ENCODE data around the gene GRIK1.

GRIK1 gene

DNA sequence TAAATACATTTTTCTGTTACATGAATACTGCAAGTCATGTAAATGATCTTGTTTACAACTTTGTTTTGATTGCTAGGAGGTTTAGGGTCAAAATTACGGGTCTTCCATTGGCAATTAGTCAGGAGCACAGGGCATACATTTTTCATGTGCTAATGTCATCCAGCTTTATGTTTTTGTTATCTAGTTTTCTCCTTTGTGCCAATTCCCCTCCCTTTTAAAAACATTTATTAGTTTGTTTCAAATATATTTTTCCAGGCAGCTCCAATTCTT is 280.9 kb downstream of the GRIK1 start:
- no peak overlapping the region for H3K4me3 ChIP-seq (ENCODE audit: low read depth, low read length, poor library complexity, severe bottlenecking)
- no peaks in the 10 kb centered on the region for H3K4me1 ChIP-seq (ENCODE audit: insufficient read depth, low read length, severe bottlenecking)
- no peak overlapping the region for H3K27ac ChIP-seq (ENCODE audit: low read depth, low read length, poor library complexity, severe bottlenecking)
- no peak for TF ChIP-seq CTCF (IDR thresholded peaks at IDR 0.05; ENCODE audit: low read length)
- TF ChIP-seq EZH2 (IDR thresholded peaks at IDR 0.05; ENCODE audit: borderline replicate concordance, low read length) = no peak
- H3F3A ChIP-seq (ENCODE audit: insufficient read depth, low read length) = no peaks in the 10 kb centered on the region
- no peak overlapping the region for H2AFZ ChIP-seq (ENCODE audit: low read length)
- H3K36me3 ChIP-seq (ENCODE audit: insufficient read depth, low read length) = no peaks in the 10 kb centered on the region
- no peaks in the 10 kb centered on the region for H3K79me2 ChIP-seq (ENCODE audit: insufficient read depth, low read length)
- H3K4me2 ChIP-seq (ENCODE audit: low read length) = no peak overlapping the region
- H3K9me3 ChIP-seq (ENCODE audit: low read length) = no peaks in the 10 kb centered on the region
- no peak overlapping the region for H3K9ac ChIP-seq (ENCODE audit: low read length)
- H3K9me2 ChIP-seq (ENCODE audit: low read depth, low read length) = no peaks in the 10 kb centered on the region
- H4K20me1 ChIP-seq (ENCODE audit: insufficient read depth, low read length) = no peaks in the 10 kb centered on the region
- 0 out of 2 replicates have a peak, but pooled peaks cover 6% of the 10 kb centered on the region for H3K27me3 ChIP-seq (ENCODE audit: insufficient read depth, low read length)

- no peak overlapping the region for H3K4me3 ChIP-seq (ENCODE audit: low read depth, low read length, poor library complexity, severe bottlenecking)
- no peaks in the 10 kb centered on the region for H3K9me2 ChIP-seq (ENCODE audit: low read depth, low read length)
- H3K4me2 ChIP-seq (ENCODE audit: low read length) = no peak overlapping the region
- no peak for TF ChIP-seq CTCF (IDR thresholded peaks at IDR 0.05; ENCODE audit: low read length)
- H3K79me2 ChIP-seq (ENCODE audit: insufficient read depth, low read length) = no peaks in the 10 kb centered on the region
- H2AFZ ChIP-seq (ENCODE audit: low read length) = no peak overlapping the region
- no peaks in the 10 kb centered on the region for H3K9me3 ChIP-seq (ENCODE audit: low read length)
- no peak overlapping the region for H3K27ac ChIP-seq (ENCODE audit: low read depth, low read length, poor library complexity, severe bottlenecking)
- H3K36me3 ChIP-seq (ENCODE audit: insufficient read depth, low read length) = no peaks in the 10 kb centered on the region
- no peaks in the 10 kb centered on the region for H3F3A ChIP-seq (ENCODE audit: insufficient read depth, low read length)
- no peaks in the 10 kb centered on the region for H4K20me1 ChIP-seq (ENCODE audit: insufficient read depth, low read length)
- H3K27me3 ChIP-seq (ENCODE audit: insufficient read depth, low read length) = 0 out of 2 replicates have a peak, but pooled peaks cover 6% of the 10 kb centered on the region
- H3K9ac ChIP-seq (ENCODE audit: low read length) = no peak overlapping the region
- H3K4me1 ChIP-seq (ENCODE audit: insufficient read depth, low read length, severe bottlenecking) = no peaks in the 10 kb centered on the region
Observed at GRCh38 chr21:29658177-29658933, 281.4 kb downstream of the GRIK1 start.

GRCh38 chr21:29657240-29657989 is 282.4 kb downstream of the GRIK1 start:
- no peak overlapping the region for H3K9ac ChIP-seq (ENCODE audit: low read length)

More at GRCh38 chr21:29657240-29657989, 282.4 kb downstream of the GRIK1 start:
- Histone ChIP-seq H2AFZ (ENCODE audit: low read length) (no peak overlapping the region), H4K20me1 (ENCODE audit: insufficient read depth, low read length) (no peaks in the 10 kb centered on the region), H3K27ac (ENCODE audit: low read depth, low read length, poor library complexity, severe bottlenecking) (no peak overlapping the region), H3K4me2 (ENCODE audit: low read length) (no peak overlapping the region), H3K4me3 (ENCODE audit: low read depth, low read length, poor library complexity, severe bottlenecking) (no peak overlapping the region), H3K9me2 (ENCODE audit: low read depth, low read length) (no peaks in the 10 kb centered on the region), H3F3A (ENCODE audit: insufficient read depth, low read length) (no peaks in the 10 kb centered on the region), H3K9me3 (ENCODE audit: low read length) (no peaks in the 10 kb centered on the region), H3K36me3 (ENCODE audit: insufficient read depth, low read length) (no peaks in the 10 kb centered on the region), H3K79me2 (ENCODE audit: insufficient read depth, low read length) (no peaks in the 10 kb centered on the region), H3K27me3 (ENCODE audit: insufficient read depth, low read length) (0 out of 2 replicates have a peak, but pooled peaks cover 6% of the 10 kb centered on the region), H3K4me1 (ENCODE audit: insufficient read depth, low read length, severe bottlenecking) (no peaks in the 10 kb centered on the region)
- TF ChIP-seq EZH2 (IDR thresholded peaks at IDR 0.05; ENCODE audit: borderline replicate concordance, low read length) (no peak), CTCF (IDR thresholded peaks at IDR 0.05; ENCODE audit: low read length) (no peak)
